Mesothelial cell of epicardium (in vitro differentiated cells): ENCODE data around the gene ARL8A. TPM values are rescaled to one million over a fixed set of nuclear protein-coding genes. Genes with fewer than 3 reads are reported as not detected.

Experiments
- DNase-seq, 2 experiments: peaks; one replicate each; pipeline ENCODE4 v3.0.0; 2021; ENCODE audit warnings: low spot score in 2 of 2; ENCODE audit not compliant: unreplicated experiment in 2 of 2
- H3K27ac Mint-ChIP-seq: 2 replicates; pipeline ENCODE4 v1.8.0; 2021; ENCODE audit warnings: mixed read lengths
- H3K27me3 Mint-ChIP-seq: 2 replicates; pipeline ENCODE4 v1.8.0; 2021; ENCODE audit warnings: low read depth, mixed read lengths
- H3K36me3 Mint-ChIP-seq: 2 replicates; pipeline ENCODE4 v1.8.0; 2021; ENCODE audit warnings: mixed read lengths
- H3K4me1 Mint-ChIP-seq: 2 replicates; pipeline ENCODE4 v1.8.0; 2021; ENCODE audit warnings: mixed read lengths
- H3K4me3 Mint-ChIP-seq: 2 replicates; pipeline ENCODE4 v1.8.0; 2021; ENCODE audit warnings: mild to moderate bottlenecking, moderate library complexity, mixed read lengths
- H3K9me3 Mint-ChIP-seq: 2 replicates; pipeline ENCODE4 v1.8.0; 2021; ENCODE audit warnings: mixed read lengths
- CTCF ChIP-seq: fragments of 200-600 bp; sonication (generic); IDR thresholded peaks from one replicate; pipeline ENCODE4 v1.5.0; 2021; ENCODE audit warnings: antibody characterized with exemption; ENCODE audit not compliant: unreplicated experiment
- total RNA-seq: library from RNA; stranded (reverse); gene quantifications from 3 replicates; pipeline ENCODE4 v1.2.1, GENCODE V29; 2021

The ARL8A gene
- total RNA-seq, 1 donor from 2014 or later: 79.6 TPM

- DNase-seq: no peak
- H3K27ac Mint-ChIP-seq: peak overlapping the region; percentile 7
- no peak overlapping the region for H3K4me3 Mint-ChIP-seq
- no peaks in the 10 kb centered on the region for H3K36me3 Mint-ChIP-seq
- peaks cover 34% of the 10 kb centered on the region for H3K4me1 Mint-ChIP-seq
- no peaks in the 10 kb centered on the region for H3K27me3 Mint-ChIP-seq
- TF ChIP-seq CTCF: no peak
- H3K9me3 Mint-ChIP-seq: no peaks in the 10 kb centered on the region
Observed at GRCh38 chr1:202161151-202162046, 16.9 kb upstream of the ARL8A start.

GRCh38 chr1:202160377-202160940 lies 15.9 kb upstream of the ARL8A start, which contains the start of gene PTPN7:
Gene PTPN7 (minus strand): TSS chr1:202160602. CDS start chr1:202159402, 1,200 bp downstream.
- peaks cover 30% of the 10 kb centered on the region for H3K4me1 Mint-ChIP-seq
- H3K4me3 Mint-ChIP-seq: no peak within 1 kb of the TSS
- no peaks in the 10 kb centered on the region for H3K36me3 Mint-ChIP-seq
- H3K27ac Mint-ChIP-seq: peak within 1 kb of the TSS; percentile 13
- H3K9me3 Mint-ChIP-seq: no peaks in the 10 kb centered on the region
- TF ChIP-seq CTCF: no peak
- H3K27me3 Mint-ChIP-seq: no peaks in the 10 kb centered on the region
- DNase-seq: no peak

GRCh38 chr1:202159534-202160371 lies 15.2 kb upstream of the ARL8A start:
- H3K9me3 Mint-ChIP-seq: no peaks in the 10 kb centered on the region
- peaks cover 37% of the 10 kb centered on the region for H3K4me1 Mint-ChIP-seq
- H3K27me3 Mint-ChIP-seq: no peaks in the 10 kb centered on the region
- no peak for DNase-seq
- peak overlapping the region; percentile 13 for H3K27ac Mint-ChIP-seq
- no peak for TF ChIP-seq CTCF
- no peaks in the 10 kb centered on the region for H3K36me3 Mint-ChIP-seq
- H3K4me3 Mint-ChIP-seq: no peak overlapping the region

- Mint-ChIP-seq H3K27me3 (no peaks in the 10 kb centered on the region), H3K27ac (peak overlapping the region; percentile 13), H3K4me3 (no peak overlapping the region), H3K4me1 (peaks cover 39% of the 10 kb centered on the region), H3K36me3 (no peaks in the 10 kb centered on the region), H3K9me3 (no peaks in the 10 kb centered on the region)
- TF ChIP-seq CTCF: no peak
- DNase-seq: no peak
Observed at GRCh38 chr1:202158810-202159533, 14.4 kb upstream of the ARL8A start.

- H3K27me3 Mint-ChIP-seq: no peaks in the 10 kb centered on the region
- no peak for DNase-seq
- no peak overlapping the region for H3K27ac Mint-ChIP-seq
- H3K4me1 Mint-ChIP-seq: peaks cover 35% of the 10 kb centered on the region
- H3K4me3 Mint-ChIP-seq: no peak overlapping the region
- no peaks in the 10 kb centered on the region for H3K36me3 Mint-ChIP-seq
- H3K9me3 Mint-ChIP-seq: no peaks in the 10 kb centered on the region
- no peak for TF ChIP-seq CTCF
Observed at GRCh38 chr1:202157945-202158344, 13.4 kb upstream of the ARL8A start.
